Caco-2 (cell line): ENCODE data around the gene APOA1. TPM values are rescaled to one million over a fixed set of nuclear protein-coding genes. Genes with fewer than 3 reads are reported as not detected.
"Not testable (repeated sequence)": the region's sequence is repeated elsewhere in the genome, so short reads cannot be mapped to it uniquely, and the experiment has no call there.

Experiments
- BruUV-seq: library from RNA; stranded (reverse); fragments of 400-500 nt; replicated peaks from 2 replicates; lab custom pipeline; 2021; lab: Mats Ljungman, UMichigan
- CTCF ChIA-PET: fragments of 300-600 bp; sonication (Branson Sonifier 250); formaldehyde crosslinking; loops from one replicate; lab custom pipeline; 2022; ENCODE audit warnings: antibody characterized with exemption; lab: Charles Lee
- POLR2A ChIA-PET: fragments of 300-600 bp; sonication (Branson Sonifier 250); formaldehyde crosslinking; loops from one replicate; lab custom pipeline; 2022; ENCODE audit warnings: antibody characterized with exemption; lab: Charles Lee
- DNase-seq, 2 experiments: peaks; one replicate each; pipeline versions ENCODE4 v3.0.0 to v3.0.0-alpha.2; 2020 to 2022
- H3K27me3 ChIP-seq: replicated peaks from 2 replicates; pipeline ENCODE4 v1.6.0; 2011; ENCODE audit warnings: low read length; ENCODE audit not compliant: control insufficient read depth, insufficient read depth
- H3K36me3 ChIP-seq: 2 replicates; pipeline ENCODE4 v1.5.1; 2011; ENCODE audit warnings: low read length; ENCODE audit not compliant: control insufficient read depth, insufficient read depth
- H3K4me1 ChIP-seq: fragments of 250-450 bp; sonication (Bioruptor Pico); 2 replicates; pipeline ENCODE4 v1.5.1; 2020; ENCODE audit warnings: mild to moderate bottlenecking
- H3K4me3 ChIP-seq: 2 replicates; pipeline ENCODE4 v1.5.1; 2011; ENCODE audit warnings: low read depth, mild to moderate bottlenecking, control low read depth, low read length
- H3K9me3 ChIP-seq: fragments of 250-450 bp; sonication (Bioruptor Pico); 2 replicates; pipeline ENCODE4 v1.5.1; 2020; ENCODE audit warnings: mild to moderate bottlenecking, moderate library complexity
- H3K27ac Mint-ChIP-seq: one replicate; pipeline ENCODE4 v1.8.0; 2022; ENCODE audit warnings: mixed read lengths; ENCODE audit not compliant: unreplicated experiment
- H3K27me3 Mint-ChIP-seq: one replicate; pipeline ENCODE4 v1.8.0; 2022; ENCODE audit warnings: mixed read lengths; ENCODE audit not compliant: insufficient read depth, unreplicated experiment
- H3K36me3 Mint-ChIP-seq: one replicate; pipeline ENCODE4 v1.8.0; 2022; ENCODE audit warnings: mild to moderate bottlenecking, mixed read lengths; ENCODE audit not compliant: insufficient read depth, unreplicated experiment
- H3K4me1 Mint-ChIP-seq: one replicate; pipeline ENCODE4 v1.8.0; 2022; ENCODE audit warnings: low read depth, mixed read lengths; ENCODE audit not compliant: unreplicated experiment
- H3K4me3 Mint-ChIP-seq: one replicate; pipeline ENCODE4 v1.8.0; 2022; ENCODE audit warnings: mild to moderate bottlenecking, moderate library complexity, mixed read lengths; ENCODE audit not compliant: unreplicated experiment
- H3K9me3 Mint-ChIP-seq: one replicate; pipeline ENCODE4 v1.8.0; 2022; ENCODE audit warnings: mixed read lengths; ENCODE audit not compliant: unreplicated experiment
- CTCF ChIP-seq, 2 experiments: fragments of 200-600 bp in 1 of 2; IDR thresholded peaks; 1 replicate in 1 of 2; 2 replicates in 1 of 2; pipeline versions ENCODE4 v1.5.1 to v1.8.0; 2011 to 2022; ENCODE audit warnings: antibody characterized with exemption in 1 of 2, control low read depth in 1 of 2, inconsistent platforms in 1 of 2, low read depth in 1 of 2, low read length in 1 of 2, mild to moderate bottlenecking in 1 of 2, moderate library complexity in 1 of 2; ENCODE audit not compliant: insufficient read depth in 1 of 2, severe bottlenecking in 1 of 2, unreplicated experiment in 1 of 2
- intact Hi-C: fragments of 100-400 bp; cut with micrococcal nuclease; formaldehyde crosslinking; loops from one replicate; pipeline ENCODE4 v1.10.0; 2022; ENCODE audit not compliant: unreplicated experiment
- total RNA-seq: library from RNA; stranded (reverse); gene quantifications from 2 replicates; pipeline ENCODE4 v1.2.3, GENCODE V29; 2022

Gene APOA1
- total RNA-seq, 1 experiment from 2014 or later, result 913 TPM

GRCh38 chr11:116835791-116836631 is 1.4 kb downstream of the APOA1 start:
- Histone ChIP-seq H3K4me1 (peaks cover 86% of the 10 kb centered on the region), H3K4me3 (peak overlapping the region; percentile 40), H3K27me3 (no peaks in the 10 kb centered on the region), H3K36me3 (peaks cover 5% of the 10 kb centered on the region; the same call in 1 of the 2 replicates), H3K9me3 (peaks cover 7% of the 10 kb centered on the region)
- Mint-ChIP-seq H3K27me3 (no peaks in the 10 kb centered on the region), H3K36me3 (peaks cover 45% of the 10 kb centered on the region), H3K4me3 (peak overlapping the region; percentile 68), H3K9me3 (peaks cover 6% of the 10 kb centered on the region), H3K27ac (peak overlapping the region; percentile 92), H3K4me1 (peaks cover 65% of the 10 kb centered on the region)
- TF ChIP-seq CTCF (IDR thresholded peaks at IDR 0.05; ENCODE audit: insufficient read depth in 1 of 2, low read depth in 1 of 2, low read length in 1 of 2, severe bottlenecking in 1 of 2, unreplicated experiment in 1 of 2), result peak; percentile 51
- CTCF ChIA-PET, result interaction anchor here (0.6 to 3.8 kb wide), 19 partner anchors 9 to 297 kb away, joined by 3 to 50 read pairs (median 4); partner anchors contain the start of genes APOA4, APOA5, BUD13 and ZPR1
- POLR2A ChIA-PET, result interaction anchor here (0.6 to 2.9 kb wide), 4 partner anchors 45 to 270 kb away, joined by 3 to 24 read pairs (median 12); partner anchors contain the start of genes APOA5 and ZPR1
- TSS peak; percentile 95 for BruUV-seq
- DNase-seq, result peak; percentile 69 to 77
- intact Hi-C loops, result loop anchor here (1.0 to 5.0 kb wide), 3 partner anchors 27 to 104 kb away; partner anchors contain the start of gene APOA5

GRCh38 chr11:116835042-116835772 is 2.2 kb downstream of the APOA1 start:
- H3K9me3 ChIP-seq, result peaks cover 7% of the 10 kb centered on the region
- CTCF ChIA-PET, result interaction anchor here (0.6 to 3.8 kb wide), 16 partner anchors 8 to 103 kb away, joined by 3 to 50 read pairs (median 4); partner anchors contain the start of genes APOA4, APOA5, BUD13 and ZPR1
- Mint-ChIP-seq H3K4me3 (peak overlapping the region; percentile 5), H3K9me3 (peaks cover 10% of the 10 kb centered on the region), H3K4me1 (peaks cover 64% of the 10 kb centered on the region), H3K36me3 (peaks cover 44% of the 10 kb centered on the region), H3K27me3 (no peaks in the 10 kb centered on the region), H3K27ac (peak overlapping the region; percentile 58)
- H3K4me1 ChIP-seq, result peaks cover 84% of the 10 kb centered on the region
- H3K36me3 ChIP-seq, result peaks cover 5% of the 10 kb centered on the region; the same call in 1 of the 2 replicates
- no TSS peak for BruUV-seq
- no peak for TF ChIP-seq CTCF (IDR thresholded peaks at IDR 0.05; ENCODE audit: insufficient read depth in 1 of 2, low read depth in 1 of 2, low read length in 1 of 2, severe bottlenecking in 1 of 2, unreplicated experiment in 1 of 2)
- intact Hi-C loops, result loop anchor here (5.0 kb wide), 1 partner anchor 103 kb away; no protein-coding TSS in a partner anchor
- no peak for DNase-seq
- no peaks in the 10 kb centered on the region for H3K27me3 ChIP-seq
- POLR2A ChIA-PET, result interaction anchor here (0.6 to 2.9 kb wide), 4 partner anchors 27 to 271 kb away, joined by 3 to 24 read pairs (median 12); partner anchors contain the start of genes APOA5 and ZPR1
- H3K4me3 ChIP-seq, result no peak overlapping the region

- intact Hi-C loops, result loop anchor here (5.0 kb wide), 1 partner anchor 102 kb away; no protein-coding TSS in a partner anchor
- not testable (repeated sequence) for DNase-seq, BruUV-seq, H3K9me3 Mint-ChIP-seq, H3K27me3 ChIP-seq, H3K9me3 ChIP-seq, H3K4me3 ChIP-seq, H3K27me3 Mint-ChIP-seq, H3K36me3 ChIP-seq
- peak overlapping the region; percentile 5 for H3K4me3 Mint-ChIP-seq
- peaks cover 62% of the 10 kb centered on the region for H3K4me1 Mint-ChIP-seq
- H3K4me1 ChIP-seq, result peaks cover 84% of the 10 kb centered on the region
- CTCF ChIA-PET, result interaction anchor here (0.7 to 3.8 kb wide), 4 partner anchors 12 to 76 kb away, joined by 3 to 50 read pairs (median 6); partner anchors contain the start of genes APOA4 and APOA5
- H3K36me3 Mint-ChIP-seq, result peaks cover 44% of the 10 kb centered on the region
- peak overlapping the region; percentile 58 for H3K27ac Mint-ChIP-seq
- POLR2A ChIA-PET, result interaction anchor here (0.5 to 1.1 kb wide), 2 partner anchors 18 to 26 kb away, joined by 3 read pairs; no protein-coding TSS in a partner anchor
Observed at GRCh38 chr11:116834535-116835041, 2.8 kb downstream of the APOA1 start.
